ENCODE results near the gene TBX1.

- TF ChIP-seq FOSL1 (IDR thresholded peaks at IDR 0.05; ENCODE audit: insufficient read depth, low read depth, low read length) = no peak
- TF ChIP-seq EP300 (IDR thresholded peaks at IDR 0.05; ENCODE audit: borderline replicate concordance in 1 of 2, low read depth in 2 of 2, low read length in 2 of 2) = no peak
- no peak for TF ChIP-seq BACH1 (IDR thresholded peaks at IDR 0.05; ENCODE audit: low read length)
Measured at GRCh38 chr22:19715188-19715930, 45.2 kb upstream of the TBX1 start.
